ENCODE measurements around the gene MOB2.
A peak's percentile ranks its signal among the peaks of the same experiment; 100 is the strongest.

Gene MOB2

DNA sequence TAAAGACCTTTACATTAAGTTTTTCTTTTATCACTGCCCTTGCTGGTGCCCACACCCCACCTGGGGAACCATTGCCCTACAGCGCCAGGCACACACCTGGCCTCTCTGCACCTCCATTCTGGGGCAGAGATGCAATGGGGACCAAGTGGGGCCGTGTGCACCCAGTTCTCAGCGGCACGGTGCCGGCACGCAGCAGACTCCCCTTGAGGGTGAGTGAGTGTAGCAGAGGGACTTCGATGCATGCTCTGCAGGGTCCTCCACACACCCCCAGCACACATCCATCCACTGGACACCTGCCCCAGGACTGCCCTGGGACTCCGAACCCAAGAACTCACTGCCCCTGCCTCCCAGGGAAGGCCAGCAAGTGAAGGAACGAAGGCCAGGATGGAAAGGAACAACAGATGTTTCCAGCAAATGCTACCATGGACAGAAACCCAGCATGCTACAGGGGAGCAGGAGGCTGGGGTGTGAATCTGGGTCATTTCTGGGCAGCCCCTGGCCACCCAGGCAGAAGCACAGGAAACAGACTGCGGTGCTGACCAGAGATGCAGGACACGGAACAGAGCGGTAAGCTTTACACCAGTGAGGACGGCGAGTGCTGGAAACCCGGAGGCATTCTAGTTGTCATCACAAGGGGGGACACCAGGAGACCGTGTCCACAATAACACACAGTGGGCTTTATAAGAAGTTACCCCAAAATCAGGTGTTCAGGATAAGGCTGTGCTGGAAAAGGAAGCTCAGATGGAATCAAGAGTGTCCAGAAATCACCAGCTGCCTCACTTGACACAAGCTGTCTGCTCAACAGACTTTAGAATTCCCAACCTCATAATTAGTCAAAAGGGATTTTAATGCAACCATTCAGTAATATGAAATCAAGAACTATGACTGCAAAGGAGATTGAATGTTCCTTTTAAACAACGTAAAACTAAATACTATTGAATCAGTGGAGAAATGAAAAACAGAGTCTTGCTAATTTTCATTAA, 32.7 kb upstream of the MOB2 start:
- no peaks in the 10 kb centered on the region for H3K9me3 ChIP-seq (ENCODE audit: control insufficient read depth in 5 of 5, low read length in 5 of 5)
- no peak overlapping the region for H3K4me3 ChIP-seq (ENCODE audit: low read depth in 1 of 5, low read length in 5 of 5)
- H3K4me1 ChIP-seq (ENCODE audit: control insufficient read depth in 5 of 5, insufficient read depth in 5 of 5, low read length in 5 of 5), result peaks cover 12 to 64% (median 52%) of the 10 kb centered on the region in 5 donors
- peaks cover 0 to 12% (median 0%) of the 10 kb centered on the region in 5 donors for H3K36me3 ChIP-seq (ENCODE audit: control insufficient read depth in 5 of 5, insufficient read depth in 5 of 5, low read length in 5 of 5)
- no peaks in the 10 kb centered on the region for H3K27me3 ChIP-seq (ENCODE audit: control insufficient read depth in 5 of 5, insufficient read depth in 4 of 5, low read length in 5 of 5)
- no peak overlapping the region for H3K27ac ChIP-seq (ENCODE audit: low read depth, low read length)
- no peak overlapping the region for H3K9ac ChIP-seq (ENCODE audit: low read length in 5 of 5)

DNA sequence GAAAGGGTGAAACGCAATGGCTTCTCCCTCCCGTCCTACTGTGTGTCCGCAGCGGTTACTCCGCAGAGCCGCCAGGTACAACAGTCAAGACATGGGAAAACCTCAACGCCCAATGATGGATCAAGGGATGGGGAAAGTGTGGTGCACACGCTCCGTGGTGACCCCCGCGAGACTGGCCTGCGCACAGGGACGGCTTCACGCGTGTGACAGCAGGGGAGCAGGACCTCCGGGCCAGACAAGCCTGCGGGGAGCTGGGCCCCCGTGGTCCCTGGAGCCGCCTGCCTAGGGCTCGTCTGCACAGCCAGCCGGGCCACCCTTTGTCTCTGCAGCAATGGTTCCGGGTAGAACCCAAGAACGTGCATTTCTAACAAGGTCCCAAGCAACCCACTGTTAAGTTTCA, 31.7 kb upstream of the MOB2 start:
- peaks cover 15 to 66% (median 56%) of the 10 kb centered on the region in 5 donors for H3K4me1 ChIP-seq (ENCODE audit: control insufficient read depth in 5 of 5, insufficient read depth in 5 of 5, low read length in 5 of 5)
- no peaks in the 10 kb centered on the region for H3K27me3 ChIP-seq (ENCODE audit: control insufficient read depth in 5 of 5, insufficient read depth in 4 of 5, low read length in 5 of 5)
- no peak overlapping the region for H3K4me3 ChIP-seq (ENCODE audit: low read depth in 1 of 5, low read length in 5 of 5)
- no peak overlapping the region for H3K27ac ChIP-seq (ENCODE audit: low read depth, low read length)
- no peak overlapping the region for H3K9ac ChIP-seq (ENCODE audit: low read length in 5 of 5)
- H3K9me3 ChIP-seq (ENCODE audit: control insufficient read depth in 5 of 5, low read length in 5 of 5), result no peaks in the 10 kb centered on the region
- peaks cover 0 to 5% (median 0%) of the 10 kb centered on the region in 5 donors for H3K36me3 ChIP-seq (ENCODE audit: control insufficient read depth in 5 of 5, insufficient read depth in 5 of 5, low read length in 5 of 5)

DNA sequence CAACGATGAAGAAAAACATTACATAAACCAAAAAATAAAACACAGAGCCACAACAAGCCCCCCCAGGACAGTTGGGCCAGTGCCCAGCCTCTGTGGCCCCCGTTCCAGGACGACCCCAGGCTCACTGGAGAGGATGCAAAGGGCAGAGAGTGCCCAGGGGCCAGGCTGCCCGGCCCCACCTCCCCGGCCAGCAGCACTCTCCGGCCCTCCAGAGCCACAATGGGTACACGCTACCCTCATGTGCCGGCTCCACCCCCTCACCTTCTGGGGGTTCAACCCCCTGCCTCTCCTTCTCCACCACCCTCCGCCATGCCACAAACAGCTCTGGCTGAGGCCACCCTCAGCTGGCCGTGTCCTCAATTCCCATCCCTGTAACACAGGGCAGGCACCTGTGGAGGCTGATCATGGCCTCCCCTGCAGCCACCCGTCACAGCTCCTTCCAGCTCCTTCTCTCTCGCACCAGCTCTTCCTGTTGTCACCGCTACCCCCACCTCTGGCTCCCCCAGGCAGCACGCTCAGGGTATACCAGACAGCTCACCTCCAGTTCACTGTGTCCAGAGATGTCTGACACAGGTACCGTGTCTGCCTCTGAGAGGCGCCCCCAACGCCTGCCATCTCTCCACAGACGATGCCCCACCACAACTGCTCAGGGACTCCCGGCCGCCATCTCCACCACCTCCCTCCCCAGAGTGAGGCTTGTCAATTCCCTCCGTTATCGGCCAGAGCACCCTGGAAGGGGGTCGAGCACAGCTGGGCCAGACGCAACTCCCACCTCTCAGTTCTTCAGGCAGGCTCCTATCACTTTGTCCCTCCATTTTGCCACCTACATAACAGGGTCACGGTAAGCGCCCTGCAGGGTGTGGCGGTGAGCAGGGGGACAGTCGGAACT, 30.8 kb upstream of the MOB2 start:
- Histone ChIP-seq H3K4me1 (ENCODE audit: control insufficient read depth in 5 of 5, insufficient read depth in 5 of 5, low read length in 5 of 5) (peaks cover 15 to 70% (median 48%) of the 10 kb centered on the region in 5 donors), H3K27ac (ENCODE audit: low read depth, low read length) (no peak overlapping the region), H3K9ac (ENCODE audit: low read length in 5 of 5) (peak overlapping the region in 1 of 5 donors; percentile 21), H3K36me3 (ENCODE audit: control insufficient read depth in 5 of 5, insufficient read depth in 5 of 5, low read length in 5 of 5) (peaks cover 0 to 5% (median 0%) of the 10 kb centered on the region in 5 donors), H3K27me3 (ENCODE audit: control insufficient read depth in 5 of 5, insufficient read depth in 4 of 5, low read length in 5 of 5) (no peaks in the 10 kb centered on the region), H3K4me3 (ENCODE audit: low read depth in 1 of 5, low read length in 5 of 5) (no peak overlapping the region), H3K9me3 (ENCODE audit: control insufficient read depth in 5 of 5, low read length in 5 of 5) (no peaks in the 10 kb centered on the region)

DNA sequence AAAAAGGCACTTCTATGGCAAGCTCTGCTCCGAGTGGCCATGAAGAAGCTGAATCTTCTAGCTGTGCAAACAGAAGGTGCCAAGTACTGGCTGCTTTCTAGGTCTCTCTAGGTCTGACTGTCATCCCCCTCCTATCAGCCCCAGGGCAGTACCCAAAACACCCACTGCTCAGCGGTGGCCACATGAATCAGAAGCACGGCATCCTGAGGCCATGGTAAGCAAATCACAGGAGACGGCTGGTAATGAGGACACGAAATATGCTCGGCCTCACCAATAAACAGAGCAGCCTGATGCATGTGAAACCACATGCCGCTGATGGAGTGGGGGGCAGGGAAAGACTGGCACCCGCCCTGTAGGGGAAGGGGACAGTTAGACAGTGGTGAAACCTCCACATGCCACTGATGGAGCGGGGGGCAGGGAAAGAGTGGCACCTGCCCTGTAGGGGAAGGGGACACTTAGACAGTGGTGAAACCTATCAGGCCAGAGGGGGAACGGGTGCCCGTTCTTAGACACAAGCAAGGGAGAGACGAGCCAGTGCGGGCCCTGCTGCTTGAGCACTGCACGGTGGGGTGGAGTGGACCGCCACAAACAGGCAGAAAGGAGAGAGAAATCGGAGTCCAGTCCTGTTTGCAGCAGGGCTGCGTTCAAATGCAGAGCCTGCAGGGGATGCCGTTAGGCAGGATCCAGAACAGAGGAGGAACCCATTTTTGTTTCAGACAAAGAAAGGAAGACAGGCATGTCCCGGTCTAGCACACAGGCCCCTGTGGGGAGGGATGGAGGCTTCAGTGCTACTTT, 29.9 kb upstream of the MOB2 start:
- no peak overlapping the region for H3K9ac ChIP-seq (ENCODE audit: low read length in 5 of 5)

GRCh38 chr11:1515082-1516060, 28.8 kb upstream of the MOB2 start:
- Histone ChIP-seq H3K9ac (ENCODE audit: low read length in 5 of 5) (peak overlapping the region in 1 of 5 donors; percentile 58), H3K27ac (ENCODE audit: low read depth, low read length) (no peak overlapping the region), H3K9me3 (ENCODE audit: control insufficient read depth in 5 of 5, low read length in 5 of 5) (no peaks in the 10 kb centered on the region), H3K36me3 (ENCODE audit: control insufficient read depth in 5 of 5, insufficient read depth in 5 of 5, low read length in 5 of 5) (peaks cover 0 to 11% (median 0%) of the 10 kb centered on the region in 5 donors), H3K4me1 (ENCODE audit: control insufficient read depth in 5 of 5, insufficient read depth in 5 of 5, low read length in 5 of 5) (peaks cover 13 to 58% (median 33%) of the 10 kb centered on the region in 5 donors), H3K4me3 (ENCODE audit: low read depth in 1 of 5, low read length in 5 of 5) (peak overlapping the region in 2 of 5 donors; percentile 15 to 28), H3K27me3 (ENCODE audit: control insufficient read depth in 5 of 5, insufficient read depth in 4 of 5, low read length in 5 of 5) (no peaks in the 10 kb centered on the region)

More for the DNA sequence above, 29.9 kb upstream of the MOB2 start:
- no peak overlapping the region for H3K4me3 ChIP-seq (ENCODE audit: low read depth in 1 of 5, low read length in 5 of 5)
- H3K27me3 ChIP-seq (ENCODE audit: control insufficient read depth in 5 of 5, insufficient read depth in 4 of 5, low read length in 5 of 5), result no peaks in the 10 kb centered on the region
- H3K36me3 ChIP-seq (ENCODE audit: control insufficient read depth in 5 of 5, insufficient read depth in 5 of 5, low read length in 5 of 5), result peaks cover 0 to 5% (median 0%) of the 10 kb centered on the region in 5 donors
- H3K9me3 ChIP-seq (ENCODE audit: control insufficient read depth in 5 of 5, low read length in 5 of 5), result no peaks in the 10 kb centered on the region
- peaks cover 15 to 69% (median 44%) of the 10 kb centered on the region in 5 donors for H3K4me1 ChIP-seq (ENCODE audit: control insufficient read depth in 5 of 5, insufficient read depth in 5 of 5, low read length in 5 of 5)
- H3K27ac ChIP-seq (ENCODE audit: low read depth, low read length), result no peak overlapping the region

- H3K27ac ChIP-seq (ENCODE audit: low read depth, low read length), result no peak overlapping the region
- H3K9me3 ChIP-seq (ENCODE audit: control insufficient read depth in 5 of 5, low read length in 5 of 5), result no peaks in the 10 kb centered on the region
- no peak overlapping the region for H3K4me3 ChIP-seq (ENCODE audit: low read depth in 1 of 5, low read length in 5 of 5)
- peaks cover 13 to 54% (median 32%) of the 10 kb centered on the region in 5 donors for H3K4me1 ChIP-seq (ENCODE audit: control insufficient read depth in 5 of 5, insufficient read depth in 5 of 5, low read length in 5 of 5)
- H3K36me3 ChIP-seq (ENCODE audit: control insufficient read depth in 5 of 5, insufficient read depth in 5 of 5, low read length in 5 of 5), result peaks cover 0 to 11% (median 0%) of the 10 kb centered on the region in 5 donors
- no peaks in the 10 kb centered on the region for H3K27me3 ChIP-seq (ENCODE audit: control insufficient read depth in 5 of 5, insufficient read depth in 4 of 5, low read length in 5 of 5)
- peak overlapping the region in 1 of 5 donors; percentile 58 for H3K9ac ChIP-seq (ENCODE audit: low read length in 5 of 5)
These were observed 27.9 kb upstream of the MOB2 start for GRCh38 chr11:1514336-1515061.

DNA sequence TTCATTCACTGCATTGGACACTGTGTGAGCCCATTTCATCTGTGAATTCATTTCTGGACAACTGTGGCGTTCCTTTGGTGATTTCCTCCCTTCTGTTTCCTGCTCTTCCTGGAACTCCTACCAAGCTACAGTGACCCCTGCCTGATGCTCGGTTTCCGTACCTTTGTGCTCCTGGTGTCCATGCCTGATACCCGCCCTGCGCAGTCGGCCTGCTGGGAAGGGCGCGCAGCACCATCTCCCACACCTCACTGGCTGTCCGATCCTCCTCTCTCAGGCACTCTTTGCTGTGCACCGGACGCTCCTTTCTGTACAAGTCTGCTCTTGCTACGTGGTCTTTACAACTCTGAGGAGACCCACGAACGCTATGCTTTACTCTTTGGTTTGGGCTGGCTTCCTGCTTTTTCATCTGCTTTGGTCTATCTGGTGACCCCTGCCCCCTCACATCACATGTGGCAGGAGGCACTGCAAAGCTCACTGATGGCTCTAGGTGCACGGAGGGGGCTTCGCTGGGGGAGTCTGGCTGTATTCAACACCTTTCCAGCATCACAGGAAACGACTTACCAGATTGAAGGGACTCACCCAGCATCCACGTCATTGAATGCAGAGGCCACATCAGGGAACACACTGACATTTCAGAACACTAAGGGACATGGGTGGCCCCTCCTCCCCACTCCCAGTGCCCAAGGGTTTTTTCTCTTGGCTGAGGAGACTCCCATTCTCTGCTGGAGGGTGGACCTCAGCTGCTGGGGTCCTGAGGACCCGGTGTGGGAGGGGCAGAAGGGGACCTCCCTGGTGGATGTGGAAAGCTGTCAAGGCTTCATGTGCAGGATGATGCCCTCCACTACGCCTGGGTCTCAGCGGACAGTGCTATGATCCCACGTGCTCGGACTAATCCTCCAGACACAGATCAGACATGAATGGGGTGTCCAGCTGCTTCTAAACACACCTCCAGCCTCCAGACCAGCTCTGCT, 27.0 kb upstream of the MOB2 start:
- H3K27ac ChIP-seq (ENCODE audit: low read depth, low read length), result no peak overlapping the region
- peak overlapping the region in 1 of 5 donors; percentile 60 for H3K9ac ChIP-seq (ENCODE audit: low read length in 5 of 5)
- H3K4me3 ChIP-seq (ENCODE audit: low read depth in 1 of 5, low read length in 5 of 5), result peak overlapping the region in 1 of 5 donors; percentile 15
- H3K4me1 ChIP-seq (ENCODE audit: control insufficient read depth in 5 of 5, insufficient read depth in 5 of 5, low read length in 5 of 5), result peaks cover 13 to 57% (median 41%) of the 10 kb centered on the region in 5 donors
- H3K36me3 ChIP-seq (ENCODE audit: control insufficient read depth in 5 of 5, insufficient read depth in 5 of 5, low read length in 5 of 5), result peaks cover 0 to 8% (median 0%) of the 10 kb centered on the region in 5 donors
- H3K27me3 ChIP-seq (ENCODE audit: control insufficient read depth in 5 of 5, insufficient read depth in 4 of 5, low read length in 5 of 5), result no peaks in the 10 kb centered on the region
- no peaks in the 10 kb centered on the region for H3K9me3 ChIP-seq (ENCODE audit: control insufficient read depth in 5 of 5, low read length in 5 of 5)

Measured in subcutaneous abdominal adipose tissue (tissue), 5 donors.